Measurements from ENCODE around the gene LMX1A. TPM values are rescaled to one million over a fixed set of nuclear protein-coding genes. Genes with fewer than 3 reads are reported as not detected.

LMX1A gene
- total RNA-seq, 4 donors from 2014 or later: 1.1 to 2.5 (median 1.8) TPM

DNA sequence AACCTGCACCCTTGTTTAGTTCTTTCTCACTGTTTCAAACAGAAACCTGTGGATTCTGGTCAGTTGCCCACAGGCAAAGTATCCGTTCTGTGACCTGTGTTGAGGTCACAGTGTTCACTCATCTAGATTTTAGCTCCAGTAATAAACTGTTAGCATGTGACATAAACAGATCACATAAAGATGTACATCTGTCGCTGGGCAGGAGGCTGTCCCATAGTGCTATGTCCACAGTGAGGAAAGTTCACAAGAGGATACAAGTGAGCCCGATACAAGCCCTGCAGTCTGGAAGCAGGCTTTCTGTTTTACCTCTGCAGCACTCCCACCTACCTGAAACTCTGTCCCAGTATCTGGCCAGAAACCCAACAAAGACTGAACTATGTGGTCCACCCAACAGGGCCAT lies 28.4 kb downstream of the LMX1A start:
- H3K4me1 ChIP-seq: no peaks in the 10 kb centered on the region
- no peak overlapping the region for H3K4me3 ChIP-seq
- H3K27ac ChIP-seq: no peak overlapping the region
- TF ChIP-seq CTCF (IDR thresholded peaks at IDR 0.05) (no peak), POLR2A (IDR thresholded peaks at IDR 0.05) (no peak)
- no peaks in the 10 kb centered on the region for H3K36me3 ChIP-seq
- no peaks in the 10 kb centered on the region for H3K9me3 ChIP-seq
- no peak for DNase-seq
- H3K27me3 ChIP-seq: no peaks in the 10 kb centered on the region

GRCh38 chr1:165327538-165327937 lies 29.0 kb downstream of the LMX1A start:
- Histone ChIP-seq H3K9me3 (no peaks in the 10 kb centered on the region), H3K4me3 (no peak overlapping the region), H3K27me3 (no peaks in the 10 kb centered on the region), H3K27ac (no peak overlapping the region), H3K36me3 (no peaks in the 10 kb centered on the region), H3K4me1 (no peaks in the 10 kb centered on the region)
- DNase-seq: no peak
- TF ChIP-seq POLR2A (IDR thresholded peaks at IDR 0.05) (no peak), CTCF (IDR thresholded peaks at IDR 0.05) (no peak)

DNA sequence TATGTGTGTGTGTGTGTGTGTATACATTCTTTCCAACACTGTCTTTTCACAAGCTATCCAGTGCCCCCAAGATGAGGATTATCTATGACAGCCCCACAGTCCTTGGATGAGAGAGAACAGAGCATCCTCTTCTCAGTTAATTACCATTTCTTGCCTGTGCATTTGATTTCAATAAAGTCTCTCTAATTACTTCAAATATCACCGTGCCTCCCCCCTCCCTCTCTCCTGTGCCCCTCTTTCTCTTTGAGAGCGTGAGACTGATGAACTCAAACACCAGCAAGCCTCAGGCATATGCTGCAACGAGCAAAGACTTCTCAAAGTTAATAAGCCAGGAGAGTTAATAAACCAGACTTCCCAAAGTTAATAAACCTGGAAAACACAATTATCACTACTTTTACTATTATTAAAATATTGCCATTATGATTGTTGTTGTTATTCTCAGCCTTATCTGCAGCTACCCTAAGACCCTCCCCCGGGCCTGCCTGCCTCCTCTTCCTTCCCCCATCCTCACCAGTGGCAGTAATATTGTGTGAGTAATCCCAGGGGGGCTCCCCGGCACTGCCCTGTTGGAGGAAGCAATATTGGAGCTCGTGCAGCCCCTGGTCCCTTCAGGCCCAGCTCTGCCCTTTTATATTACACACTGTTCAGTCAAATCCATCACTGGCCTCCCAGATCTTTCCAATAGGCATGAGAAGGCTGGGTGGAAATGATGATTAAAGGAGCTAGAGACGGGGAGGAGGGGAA lies 30.9 kb downstream of the LMX1A start:
- no peak overlapping the region for H3K27ac ChIP-seq
- no peak for TF ChIP-seq CTCF (IDR thresholded peaks at IDR 0.05)
- no peak for TF ChIP-seq POLR2A (IDR thresholded peaks at IDR 0.05)
- no peak for DNase-seq
- H3K4me3 ChIP-seq: no peak overlapping the region
- H3K36me3 ChIP-seq: no peaks in the 10 kb centered on the region
- H3K9me3 ChIP-seq: no peaks in the 10 kb centered on the region
- no peaks in the 10 kb centered on the region for H3K27me3 ChIP-seq
- H3K4me1 ChIP-seq: no peaks in the 10 kb centered on the region

- no peaks in the 10 kb centered on the region for H3K36me3 ChIP-seq
- TF ChIP-seq CTCF (IDR thresholded peaks at IDR 0.05) (no peak), POLR2A (IDR thresholded peaks at IDR 0.05) (no peak)
- no peak for DNase-seq
- no peak overlapping the region for H3K27ac ChIP-seq
- H3K27me3 ChIP-seq: no peaks in the 10 kb centered on the region
- no peaks in the 10 kb centered on the region for H3K9me3 ChIP-seq
- no peaks in the 10 kb centered on the region for H3K4me1 ChIP-seq
- H3K4me3 ChIP-seq: no peak overlapping the region
Observed at GRCh38 chr1:165324050-165324449, 32.5 kb downstream of the LMX1A start.

DNA sequence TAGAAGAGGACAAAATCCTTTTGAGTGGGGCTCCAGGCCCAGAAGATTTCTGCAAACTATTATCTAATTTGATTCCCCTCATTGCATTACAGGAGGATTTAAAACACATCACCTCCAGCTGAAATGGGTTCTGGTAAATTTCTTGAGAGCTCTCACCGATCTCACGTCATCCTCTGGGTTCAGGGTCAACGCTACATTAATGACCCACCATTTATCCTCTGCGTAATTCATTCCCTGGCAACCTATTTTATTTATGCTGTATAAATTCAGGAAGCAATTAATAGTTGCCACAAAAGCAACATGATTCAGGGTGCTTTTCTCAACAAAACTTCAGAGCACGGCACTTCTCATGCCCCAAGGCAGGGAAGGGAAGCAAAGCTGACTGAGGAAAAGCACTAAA lies 38.9 kb downstream of the LMX1A start:
- H3K27me3 ChIP-seq: no peaks in the 10 kb centered on the region
- no peak overlapping the region for H3K4me3 ChIP-seq
- DNase-seq: no peak
- TF ChIP-seq CTCF (IDR thresholded peaks at IDR 0.05) (no peak), POLR2A (IDR thresholded peaks at IDR 0.05) (no peak)
- no peaks in the 10 kb centered on the region for H3K9me3 ChIP-seq
- H3K36me3 ChIP-seq: no peaks in the 10 kb centered on the region
- H3K4me1 ChIP-seq: no peaks in the 10 kb centered on the region
- H3K27ac ChIP-seq: no peak overlapping the region

All from Peyer's patch (tissue), 4 donors.